GM23248 (cell line): Measurements from ENCODE around the gene FAM20C.

Experiments
- EZH2 ChIP-seq: fragments of 200-600 bp; sonication (generic); IDR thresholded peaks from 2 replicates; pipeline ENCODE4 v1.6.1; 2018; ENCODE audit warnings: antibody characterized with exemption, mild to moderate bottlenecking; ENCODE audit not compliant: insufficient read depth, poor library complexity, severe bottlenecking
- EZH2phosphoT487 ChIP-seq: fragments of 200-600 bp; sonication (generic); IDR thresholded peaks from 2 replicates; pipeline ENCODE4 v1.6.1; 2018; ENCODE audit warnings: antibody characterized with exemption, moderate library complexity, mild to moderate bottlenecking, low read depth; ENCODE audit not compliant: insufficient read depth

DNA sequence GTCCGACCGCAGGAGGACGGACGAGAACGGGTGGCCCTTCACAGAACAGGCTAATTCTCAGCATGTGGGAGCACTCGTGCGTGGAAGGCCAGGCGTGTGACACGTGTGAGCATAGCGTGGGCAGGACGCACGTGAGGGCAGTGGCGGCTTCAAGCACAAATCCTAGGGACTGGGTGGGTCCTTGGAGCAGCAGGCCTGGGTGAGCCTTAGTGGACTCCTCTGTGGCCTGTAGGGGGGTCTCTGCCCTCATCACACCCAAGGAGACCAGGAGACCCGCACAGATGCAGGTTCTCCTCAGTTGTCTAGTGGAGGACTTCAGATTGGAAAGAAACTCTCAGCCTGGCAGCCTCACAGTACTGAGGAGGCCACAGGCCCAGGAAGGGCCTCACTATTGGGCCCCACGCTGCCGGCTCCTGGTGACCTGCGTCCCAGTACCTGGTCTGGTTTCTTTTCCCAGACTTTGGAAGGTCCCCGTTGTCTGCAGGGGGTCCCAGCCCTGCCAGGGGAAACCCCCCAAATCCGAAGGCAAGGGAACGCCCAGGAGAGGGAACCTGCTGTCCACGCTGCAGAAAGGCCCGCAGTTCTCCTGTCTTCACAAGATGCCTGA lies 49.1 kb upstream of the FAM20C start:
- TF ChIP-seq EZH2 (no peak), EZH2phosphoT487 (no peak)
